ENCODE results near the gene TTC3. TPM values are rescaled to one million over a fixed set of nuclear protein-coding genes. Genes with fewer than 3 reads are reported as not detected.
"Not testable (repeated sequence)": the region's sequence is repeated elsewhere in the genome, so short reads cannot be mapped to it uniquely, and the experiment has no call there.

Gene TTC3
- total RNA-seq, 3 donors from 2014 or later, result 67.2 to 126 (median 98.1) TPM

DNA sequence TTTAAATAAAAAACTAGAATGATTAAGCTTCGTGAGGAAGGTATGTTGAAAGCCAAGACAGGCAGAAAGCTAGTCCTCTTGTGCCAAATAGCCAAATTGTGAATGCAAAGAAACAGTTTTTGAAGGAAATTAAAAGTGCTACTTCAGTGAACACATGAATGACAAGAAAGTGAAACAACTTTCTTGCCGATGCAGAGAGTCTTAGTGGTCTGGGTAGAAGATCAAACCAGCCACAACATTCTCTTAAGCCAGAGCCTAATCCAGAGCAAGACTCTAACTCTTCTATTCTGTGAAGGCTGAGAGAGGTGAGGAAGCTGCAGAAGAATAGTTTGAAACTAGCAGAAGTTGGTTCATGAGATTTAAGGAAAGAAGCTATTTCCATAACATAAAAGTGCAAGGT, 63.2 kb downstream of the TTC3 start:
- H3K4me3 ChIP-seq, result no peak overlapping the region
- H3K36me3 ChIP-seq (ENCODE audit: low read depth), result peaks cover 7% of the 10 kb centered on the region
- no peaks in the 10 kb centered on the region for H3K4me1 ChIP-seq (ENCODE audit: low read depth)
- DNase-seq (no peak), ATAC-seq (no peak)
- TF ChIP-seq, protein P1, sequence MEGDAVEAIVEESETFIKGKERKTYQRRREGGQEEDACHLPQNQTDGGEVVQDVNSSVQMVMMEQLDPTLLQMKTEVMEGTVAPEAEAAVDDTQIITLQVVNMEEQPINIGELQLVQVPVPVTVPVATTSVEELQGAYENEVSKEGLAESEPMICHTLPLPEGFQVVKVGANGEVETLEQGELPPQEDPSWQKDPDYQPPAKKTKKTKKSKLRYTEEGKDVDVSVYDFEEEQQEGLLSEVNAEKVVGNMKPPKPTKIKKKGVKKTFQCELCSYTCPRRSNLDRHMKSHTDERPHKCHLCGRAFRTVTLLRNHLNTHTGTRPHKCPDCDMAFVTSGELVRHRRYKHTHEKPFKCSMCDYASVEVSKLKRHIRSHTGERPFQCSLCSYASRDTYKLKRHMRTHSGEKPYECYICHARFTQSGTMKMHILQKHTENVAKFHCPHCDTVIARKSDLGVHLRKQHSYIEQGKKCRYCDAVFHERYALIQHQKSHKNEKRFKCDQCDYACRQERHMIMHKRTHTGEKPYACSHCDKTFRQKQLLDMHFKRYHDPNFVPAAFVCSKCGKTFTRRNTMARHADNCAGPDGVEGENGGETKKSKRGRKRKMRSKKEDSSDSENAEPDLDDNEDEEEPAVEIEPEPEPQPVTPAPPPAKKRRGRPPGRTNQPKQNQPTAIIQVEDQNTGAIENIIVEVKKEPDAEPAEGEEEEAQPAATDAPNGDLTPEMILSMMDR (IDR thresholded peaks at IDR 0.05), result no peak
- no peaks in the 10 kb centered on the region for H3K9me3 ChIP-seq
- intact Hi-C loops (cut with DNase I, micrococcal nuclease), result no loop called here

DNA sequence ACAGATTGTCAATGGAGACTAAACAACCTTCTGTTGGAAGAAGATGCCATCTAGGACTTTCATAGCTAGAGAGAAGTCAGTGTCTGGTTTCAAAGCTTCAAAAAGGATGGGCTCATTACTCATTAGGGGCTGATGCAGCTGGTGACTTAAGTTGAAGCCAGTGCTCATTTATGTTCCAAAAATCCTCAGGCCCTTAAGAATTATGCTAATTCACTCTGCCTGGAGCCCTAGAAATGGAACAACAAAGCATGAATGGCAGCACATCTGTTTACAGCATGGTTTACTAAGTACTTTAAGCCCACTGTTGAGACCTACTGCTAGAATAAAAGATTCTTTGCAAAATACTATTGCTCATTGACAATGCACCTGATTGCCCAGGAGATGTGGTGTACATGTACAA, 63.7 kb downstream of the TTC3 start:
- H3K9me3 ChIP-seq, result no peaks in the 10 kb centered on the region
- TF ChIP-seq, protein P1 (IDR thresholded peaks at IDR 0.05), result no peak
- H3K4me1 ChIP-seq (ENCODE audit: low read depth), result no peaks in the 10 kb centered on the region
- intact Hi-C loops (cut with DNase I, micrococcal nuclease), result no loop called here
- DNase-seq (no peak), ATAC-seq (no peak)
- no peak overlapping the region for H3K4me3 ChIP-seq
- H3K36me3 ChIP-seq (ENCODE audit: low read depth), result peaks cover 7% of the 10 kb centered on the region

DNA sequence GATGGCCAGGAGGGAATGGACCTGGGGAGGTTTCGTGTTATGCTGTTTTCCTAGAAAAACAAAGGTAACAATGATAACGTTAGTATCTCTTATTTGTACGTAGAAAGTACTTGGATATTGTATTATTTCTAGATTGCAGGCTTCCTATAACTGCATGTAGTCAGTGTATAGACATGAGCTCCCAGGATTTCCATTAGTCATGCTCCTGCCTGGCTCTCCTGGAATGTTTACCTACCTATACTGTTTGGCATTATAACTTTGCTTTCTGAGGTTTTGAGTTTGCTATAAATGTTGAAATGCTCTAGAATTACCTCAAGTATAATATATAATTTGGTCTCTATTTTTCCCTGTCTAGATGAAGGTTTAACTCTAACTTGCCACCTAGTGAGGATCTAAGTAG, 66.1 kb downstream of the TTC3 start:
- no peak for ATAC-seq
- H3K4me1 ChIP-seq (ENCODE audit: low read depth), result no peaks in the 10 kb centered on the region
- DNase-seq, result no peak
- no peak overlapping the region for H3K4me3 ChIP-seq
- TF ChIP-seq, protein P1 (IDR thresholded peaks at IDR 0.05), result no peak
- intact Hi-C loops (cut with DNase I, micrococcal nuclease), result no loop called here
- peaks cover 7% of the 10 kb centered on the region for H3K36me3 ChIP-seq (ENCODE audit: low read depth)
- H3K9me3 ChIP-seq, result no peaks in the 10 kb centered on the region

DNA sequence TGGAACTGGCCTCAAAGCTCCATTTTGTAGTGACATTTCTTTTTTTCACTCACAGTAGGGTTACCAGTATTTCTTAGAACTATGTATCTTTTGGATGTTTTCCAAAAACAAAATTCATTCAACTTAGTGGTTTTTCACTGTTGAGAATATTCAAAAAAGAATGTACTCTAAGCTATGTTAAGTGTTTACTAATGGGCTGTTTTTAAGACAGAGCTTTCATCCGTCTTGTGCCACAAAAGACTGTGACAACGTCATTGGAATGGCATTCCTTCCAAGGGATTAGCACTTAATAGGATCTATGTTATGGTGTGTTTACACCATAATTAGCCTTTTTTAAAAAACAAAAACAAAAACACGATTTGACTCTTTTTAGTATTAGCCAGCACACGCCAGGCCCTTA, 66.8 kb downstream of the TTC3 start:
- ATAC-seq (no peak), DNase-seq (no peak)
- Histone ChIP-seq H3K4me1 (ENCODE audit: low read depth) (no peaks in the 10 kb centered on the region), H3K9me3 (no peaks in the 10 kb centered on the region), H3K4me3 (no peak overlapping the region), H3K36me3 (ENCODE audit: low read depth) (peaks cover 7% of the 10 kb centered on the region)
- intact Hi-C loops (cut with DNase I, micrococcal nuclease), result no loop called here
- TF ChIP-seq, protein P1 (IDR thresholded peaks at IDR 0.05), result no peak

DNA sequence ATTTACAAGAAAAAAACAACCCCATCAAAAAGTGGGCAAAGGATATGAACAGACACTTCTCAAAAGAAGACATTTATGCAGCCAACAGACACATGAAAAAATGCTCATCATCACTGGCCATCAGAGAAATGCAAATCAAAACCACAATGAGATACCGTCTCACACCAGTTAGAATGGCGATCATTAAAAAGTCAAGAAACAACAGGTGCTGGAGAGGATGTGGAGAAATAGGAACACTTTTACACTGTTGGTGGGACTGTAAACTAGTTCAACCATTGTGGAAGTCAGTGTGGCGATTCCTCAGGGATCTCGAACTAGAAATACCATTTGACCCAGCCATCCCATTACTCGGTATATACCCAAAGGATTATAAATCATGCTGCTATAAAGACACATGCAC, 70.3 kb downstream of the TTC3 start:
- H3K4me3 ChIP-seq; H3K36me3 ChIP-seq (ENCODE audit: low read depth); H3K9me3 ChIP-seq; ATAC-seq; DNase-seq; H3K4me1 ChIP-seq (ENCODE audit: low read depth); intact Hi-C loops (cut with DNase I, micrococcal nuclease): not testable (repeated sequence)

DNA sequence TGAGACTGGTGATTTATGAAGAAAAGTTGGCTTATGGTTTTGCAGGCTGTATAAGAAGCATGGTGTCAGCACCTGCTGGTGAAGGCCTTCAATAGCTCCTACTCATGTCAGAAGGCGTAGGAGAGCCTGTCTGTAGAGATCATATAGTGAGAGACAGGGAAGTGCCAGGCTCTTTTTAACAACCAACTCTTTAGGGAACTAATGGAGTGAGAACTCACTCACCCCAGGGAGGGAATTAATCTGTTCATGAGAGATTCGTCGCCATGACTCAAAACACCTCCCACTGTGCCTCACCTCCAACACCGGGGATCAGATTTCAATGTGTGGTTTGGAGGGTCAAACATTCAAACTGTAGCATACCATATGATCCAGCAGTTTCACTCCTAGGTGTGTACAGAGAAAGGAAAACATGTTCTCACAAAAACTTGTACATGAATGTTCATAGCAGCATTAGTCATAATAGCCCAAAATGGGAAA, 72.6 kb downstream of the TTC3 start:
- TF ChIP-seq, protein P1 (IDR thresholded peaks at IDR 0.05), result no peak
- ATAC-seq, result no peak
- no peaks in the 10 kb centered on the region for H3K4me1 ChIP-seq (ENCODE audit: low read depth)
- no peaks in the 10 kb centered on the region for H3K36me3 ChIP-seq (ENCODE audit: low read depth)
- no peak overlapping the region for H3K4me3 ChIP-seq
- no peak for DNase-seq
- no peaks in the 10 kb centered on the region for H3K9me3 ChIP-seq
- intact Hi-C loops (cut with DNase I, micrococcal nuclease), result no loop called here

All from mucosa of descending colon (tissue), 3 donors.